ENCODE data around the gene SEC11A. TPM values are rescaled to one million over a fixed set of nuclear protein-coding genes. Genes with fewer than 3 reads are reported as not detected.
"Not testable (repeated sequence)": the region's sequence is repeated elsewhere in the genome, so short reads cannot be mapped to it uniquely, and the experiment has no call there.

Gene SEC11A
- total RNA-seq, 1 experiment from 2014 or later, result 354 TPM

GRCh38 chr15:84741121-84741520 lies 25.2 kb upstream of the SEC11A start:
- in situ Hi-C loops (cut with HindIII; ENCODE audit: low sequenced_read_pairs), result no loop called here
- DNase-seq (ENCODE audit: low spot score), result no peak

- in situ Hi-C loops (cut with HindIII; ENCODE audit: low sequenced_read_pairs), result no loop called here
- DNase-seq (ENCODE audit: low spot score), result peak; percentile 78
Measured at GRCh38 chr15:84740691-84741090, 24.8 kb upstream of the SEC11A start.

GRCh38 chr15:84737005-84737404 lies 21.1 kb upstream of the SEC11A start:
- in situ Hi-C loops (cut with HindIII; ENCODE audit: low sequenced_read_pairs), result no loop called here

GRCh38 chr15:84736375-84736774 lies 20.4 kb upstream of the SEC11A start:
- DNase-seq (ENCODE audit: low spot score), result no peak
- in situ Hi-C loops (cut with HindIII; ENCODE audit: low sequenced_read_pairs), result no loop called here

More at GRCh38 chr15:84737005-84737404, 21.1 kb upstream of the SEC11A start:
- no peak for DNase-seq (ENCODE audit: low spot score)

DNA sequence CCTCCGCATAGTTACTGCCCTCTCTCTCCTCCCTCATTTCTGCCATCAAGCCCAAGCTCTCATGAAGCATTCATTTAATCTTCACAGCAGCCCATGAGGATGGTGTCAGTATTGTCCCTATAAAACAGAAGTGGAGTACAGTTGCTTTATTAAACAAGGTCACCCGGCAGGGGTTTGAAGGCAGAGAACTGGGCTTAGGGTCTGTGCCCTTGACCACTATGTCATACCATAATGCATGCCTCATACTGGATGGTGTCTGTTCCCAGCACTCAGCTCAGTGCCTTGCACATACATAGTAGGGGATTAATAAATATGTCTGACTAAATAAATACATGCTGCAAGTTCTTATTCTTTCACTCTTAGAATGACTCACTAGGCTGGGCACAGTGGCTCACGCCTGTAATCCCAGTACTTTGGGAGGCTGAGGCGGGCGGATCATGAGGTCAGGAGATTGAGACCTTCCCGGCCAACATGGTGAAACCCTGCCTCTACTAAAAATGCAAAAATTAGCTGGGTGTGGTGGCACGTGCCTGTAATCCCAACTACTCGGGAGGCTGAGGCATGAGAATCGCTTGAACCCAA lies 19.6 kb upstream of the SEC11A start:
- DNase-seq (ENCODE audit: low spot score); in situ Hi-C loops (cut with HindIII; ENCODE audit: low sequenced_read_pairs): not testable (repeated sequence)

GRCh38 chr15:84734794-84735479 lies 19.0 kb upstream of the SEC11A start:
- no peak for DNase-seq (ENCODE audit: low spot score)

DNA sequence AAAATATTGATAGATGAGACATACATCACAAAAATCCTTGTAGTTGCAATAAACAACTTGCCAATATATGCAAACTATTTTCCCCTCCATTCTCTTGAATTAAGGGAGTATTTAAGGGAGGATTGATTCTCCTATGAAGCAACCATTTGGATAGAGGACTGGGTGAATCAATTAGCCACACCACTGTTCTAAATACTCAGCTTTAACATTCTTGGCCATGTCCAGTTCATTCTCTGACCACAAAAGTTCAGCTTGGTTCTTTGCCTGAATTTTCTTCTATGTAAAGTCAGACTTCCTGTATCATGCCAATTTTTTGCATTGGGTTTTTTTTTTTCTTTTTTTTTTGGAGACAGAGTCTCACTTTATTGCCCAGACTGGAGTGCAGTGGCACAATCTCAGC lies 15.8 kb upstream of the SEC11A start:
- DNase-seq (ENCODE audit: low spot score), result no peak
- in situ Hi-C loops (cut with HindIII; ENCODE audit: low sequenced_read_pairs), result no loop called here

More at GRCh38 chr15:84734794-84735479, 19.0 kb upstream of the SEC11A start:
- in situ Hi-C loops (cut with HindIII; ENCODE audit: low sequenced_read_pairs), result no loop called here

- in situ Hi-C loops (cut with HindIII; ENCODE audit: low sequenced_read_pairs), result no loop called here
- no peak for DNase-seq (ENCODE audit: low spot score)
Measured at GRCh38 chr15:84727429-84727828, 11.5 kb upstream of the SEC11A start.

GRCh38 chr15:84725001-84725491 lies 9.1 kb upstream of the SEC11A start:
- DNase-seq (ENCODE audit: low spot score), result no peak
- in situ Hi-C loops (cut with HindIII; ENCODE audit: low sequenced_read_pairs), result no loop called here

- in situ Hi-C loops (cut with HindIII; ENCODE audit: low sequenced_read_pairs), result no loop called here
- no peak for DNase-seq (ENCODE audit: low spot score)
Measured at GRCh38 chr15:84722628-84723027, 6.7 kb upstream of the SEC11A start.

- in situ Hi-C loops (cut with HindIII; ENCODE audit: low sequenced_read_pairs), result no loop called here
- DNase-seq (ENCODE audit: low spot score), result no peak
Measured at GRCh38 chr15:84721371-84721770, 5.4 kb upstream of the SEC11A start.

DNA sequence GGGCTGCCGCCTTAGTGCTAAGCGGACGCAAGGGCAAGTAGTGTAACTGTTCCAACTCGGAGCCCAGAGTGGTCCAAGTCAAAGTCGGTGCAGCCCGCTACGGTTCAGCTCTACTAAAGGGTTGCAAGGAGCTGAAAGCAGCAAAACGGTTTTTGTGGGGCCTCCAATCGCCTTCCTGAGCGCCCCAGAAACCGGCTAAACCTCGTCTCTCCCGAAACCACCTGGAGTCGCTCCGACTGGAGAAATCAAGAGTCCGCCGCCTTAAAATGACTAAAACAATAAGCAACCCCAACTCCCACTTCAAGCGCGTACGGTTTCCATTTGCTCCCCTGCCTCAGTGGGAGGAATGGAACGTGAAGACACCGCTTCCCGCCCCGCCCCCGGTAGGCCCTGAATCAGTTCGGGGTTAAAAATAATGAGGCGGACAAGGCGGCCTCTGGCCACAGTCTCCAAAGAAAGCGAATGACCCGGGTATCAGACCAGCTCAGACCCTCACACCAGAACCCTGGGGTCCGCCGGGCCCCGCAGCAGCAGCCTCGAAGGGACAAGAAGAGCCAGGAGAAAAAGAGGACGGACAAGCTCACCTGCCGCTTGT lies 401 bp downstream of the SEC11A start:
- in situ Hi-C loops (cut with HindIII; ENCODE audit: low sequenced_read_pairs), result no loop called here
- no peak for DNase-seq (ENCODE audit: low spot score)

DNA sequence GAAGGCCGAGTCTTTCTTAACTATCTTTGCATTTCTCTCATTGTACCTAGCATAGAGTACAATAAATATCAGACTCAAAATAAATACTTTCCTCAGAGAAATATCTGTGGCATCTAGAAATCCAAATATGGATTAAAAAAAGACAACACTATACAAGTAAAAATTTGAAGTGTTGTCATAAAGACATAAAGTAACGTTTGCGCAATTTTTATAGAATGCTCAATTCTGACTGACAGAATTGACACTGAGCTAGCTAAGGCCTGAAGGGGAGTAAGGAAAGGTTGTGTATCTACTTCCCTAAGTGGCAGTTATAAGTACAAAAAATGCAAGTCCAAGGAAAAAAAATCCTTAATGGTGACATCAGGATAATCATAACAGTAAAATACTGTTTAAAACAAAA lies 1.1 kb downstream of the SEC11A start:
- no peak for DNase-seq (ENCODE audit: low spot score)
- in situ Hi-C loops (cut with HindIII; ENCODE audit: low sequenced_read_pairs), result no loop called here

DNA sequence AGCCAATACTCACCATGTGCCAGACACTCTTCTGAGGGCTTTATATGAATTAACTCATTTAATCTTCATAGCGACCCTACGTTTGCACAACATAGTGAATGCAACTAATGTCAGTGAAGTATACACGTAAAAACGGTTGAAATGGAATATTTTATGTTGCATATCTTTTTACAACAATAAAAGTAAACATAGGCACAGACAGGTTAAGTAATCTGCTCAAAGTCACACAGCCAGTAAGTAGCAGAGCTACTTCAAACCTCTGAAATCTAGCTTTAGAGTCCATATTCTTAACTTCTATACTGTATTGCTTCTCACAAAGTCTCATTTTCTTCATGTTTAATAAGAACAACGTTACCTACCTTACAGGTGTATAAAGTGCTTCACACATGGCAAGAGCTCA lies 1.6 kb downstream of the SEC11A start:
- in situ Hi-C loops (cut with HindIII; ENCODE audit: low sequenced_read_pairs), result no loop called here
- no peak for DNase-seq (ENCODE audit: low spot score)

- DNase-seq (ENCODE audit: low spot score), result no peak
- in situ Hi-C loops (cut with HindIII; ENCODE audit: low sequenced_read_pairs), result no loop called here
Measured at GRCh38 chr15:84703808-84704207, 12.1 kb downstream of the SEC11A start.

DNA sequence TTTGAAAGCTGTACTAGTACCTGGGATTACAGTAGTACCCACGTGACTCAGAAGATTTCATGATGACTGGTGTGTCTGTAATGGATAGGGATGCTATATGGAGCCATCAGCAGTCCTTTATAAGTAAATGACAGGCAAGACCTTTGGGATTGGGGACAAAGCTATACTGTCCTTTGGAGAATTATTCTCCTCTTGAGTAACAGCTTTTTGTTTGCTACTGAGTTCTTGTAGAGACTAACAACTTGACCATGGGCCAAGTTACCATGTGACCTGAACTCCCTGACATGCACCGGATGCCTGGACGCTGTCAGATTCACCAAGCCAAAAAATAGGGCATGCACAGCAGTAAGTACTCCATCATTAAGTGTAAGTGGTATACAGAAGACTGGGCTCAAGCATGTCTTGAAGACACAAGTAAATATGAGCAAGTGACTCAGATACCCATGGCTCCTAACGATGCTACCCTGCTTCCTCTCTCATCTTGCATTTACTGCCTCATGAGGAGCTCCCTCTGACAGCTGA lies 12.9 kb downstream of the SEC11A start:
- DNase-seq (ENCODE audit: low spot score), result peak; percentile 47
- in situ Hi-C loops (cut with HindIII; ENCODE audit: low sequenced_read_pairs), result no loop called here

GRCh38 chr15:84699538-84700191 lies 16.3 kb downstream of the SEC11A start:
- in situ Hi-C loops (cut with HindIII; ENCODE audit: low sequenced_read_pairs), result no loop called here
- no peak for DNase-seq (ENCODE audit: low spot score)

DNA sequence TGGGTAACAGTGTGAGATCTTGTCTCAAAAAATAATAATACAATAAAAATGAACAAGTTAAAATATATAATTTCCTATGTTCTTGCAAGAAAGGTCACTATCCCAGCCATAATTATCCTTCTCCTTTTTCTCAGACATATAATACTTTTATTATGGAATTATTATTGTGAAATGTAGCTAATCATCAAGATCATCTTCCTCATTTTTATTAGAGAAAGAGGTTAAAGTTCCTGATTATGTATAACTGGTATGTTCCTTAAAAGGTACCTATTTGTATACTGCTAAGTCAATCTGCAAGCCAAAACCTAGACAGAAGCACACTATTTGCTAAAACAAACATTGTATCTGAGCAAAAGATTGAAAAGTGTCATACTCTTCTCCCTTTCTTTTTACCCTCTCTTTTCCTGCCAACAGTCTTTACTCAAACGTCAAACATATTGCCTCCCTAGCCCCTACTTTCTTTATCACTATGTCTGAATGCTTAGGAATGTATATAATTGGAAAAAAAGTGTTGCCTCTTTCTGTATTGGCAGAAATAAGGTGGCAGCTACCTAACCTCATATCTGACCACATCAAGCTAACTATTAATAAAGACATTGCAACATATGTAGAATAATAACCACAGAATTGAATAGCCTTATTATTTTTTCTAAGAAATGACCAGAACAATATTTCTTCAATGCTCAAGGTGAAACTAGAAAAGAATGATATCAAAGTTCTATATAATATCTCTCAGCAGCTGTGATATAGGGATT lies 18.5 kb downstream of the SEC11A start:
- no peak for DNase-seq (ENCODE audit: low spot score)
- in situ Hi-C loops (cut with HindIII; ENCODE audit: low sequenced_read_pairs), result no loop called here

- DNase-seq (ENCODE audit: low spot score), result no peak
- in situ Hi-C loops (cut with HindIII; ENCODE audit: low sequenced_read_pairs), result no loop called here
Measured at GRCh38 chr15:84696757-84697156, 19.2 kb downstream of the SEC11A start.

Data from G401 (cell line).